ENCODE results near the gene RALGPS1.

The RALGPS1 gene

GRCh38 chr9:126956917-126957686 is 42.5 kb downstream of the RALGPS1 start:
- FAIRE-seq, result no peak

- no peak for FAIRE-seq
Observed at GRCh38 chr9:126957687-126958053, 43.1 kb downstream of the RALGPS1 start.

GRCh38 chr9:126959336-126959735 is 44.8 kb downstream of the RALGPS1 start:
- FAIRE-seq, result no peak

DNA sequence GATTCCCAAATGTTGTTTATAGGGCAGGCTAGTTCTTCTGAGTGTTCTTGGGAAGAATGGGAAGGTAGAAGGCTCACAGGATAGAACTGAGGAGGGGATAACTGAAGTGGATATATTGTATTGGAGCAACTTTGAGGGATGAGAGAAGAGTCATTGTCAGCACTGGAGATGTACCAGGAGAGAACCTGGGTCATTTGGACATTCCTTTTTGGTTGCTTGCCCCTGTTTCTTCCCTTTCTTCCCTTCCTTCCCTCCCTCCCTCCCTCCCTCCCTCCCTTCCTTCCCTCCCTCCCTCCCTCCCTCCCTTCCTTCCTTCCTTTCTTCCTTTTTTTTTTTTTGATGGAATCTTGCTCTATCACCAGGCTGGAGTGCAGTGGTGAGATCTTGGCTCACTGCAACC is 45.3 kb downstream of the RALGPS1 start:
- FAIRE-seq, result no peak

GRCh38 chr9:126962336-126962735 is 47.8 kb downstream of the RALGPS1 start:
- FAIRE-seq, result no peak

GRCh38 chr9:126965077-126965476 is 50.5 kb downstream of the RALGPS1 start:
- no peak for FAIRE-seq

GRCh38 chr9:126965541-126966428 is 51.2 kb downstream of the RALGPS1 start:
- no peak for FAIRE-seq

DNA sequence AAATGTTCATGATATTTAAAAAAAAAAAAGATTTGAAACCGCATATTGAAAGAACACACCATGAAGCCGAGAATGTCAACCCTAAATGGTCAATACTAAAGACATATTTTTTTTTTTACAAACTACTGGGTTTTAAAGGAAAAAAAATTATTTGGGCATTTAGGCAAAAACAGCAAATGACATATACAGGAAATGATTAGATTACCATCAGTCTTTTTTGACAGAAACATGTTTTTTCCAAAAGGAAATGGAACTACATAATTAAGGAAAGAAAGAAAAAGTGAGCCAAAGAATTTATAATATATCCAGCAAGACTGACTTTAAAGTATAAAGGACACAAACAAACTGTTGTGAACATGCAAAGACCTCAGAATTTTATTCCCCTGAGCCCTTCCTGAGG is 56.7 kb downstream of the RALGPS1 start:
- FAIRE-seq, result no peak

- no peak for FAIRE-seq
Observed at GRCh38 chr9:126973651-126974529, 59.3 kb downstream of the RALGPS1 start.

DNA sequence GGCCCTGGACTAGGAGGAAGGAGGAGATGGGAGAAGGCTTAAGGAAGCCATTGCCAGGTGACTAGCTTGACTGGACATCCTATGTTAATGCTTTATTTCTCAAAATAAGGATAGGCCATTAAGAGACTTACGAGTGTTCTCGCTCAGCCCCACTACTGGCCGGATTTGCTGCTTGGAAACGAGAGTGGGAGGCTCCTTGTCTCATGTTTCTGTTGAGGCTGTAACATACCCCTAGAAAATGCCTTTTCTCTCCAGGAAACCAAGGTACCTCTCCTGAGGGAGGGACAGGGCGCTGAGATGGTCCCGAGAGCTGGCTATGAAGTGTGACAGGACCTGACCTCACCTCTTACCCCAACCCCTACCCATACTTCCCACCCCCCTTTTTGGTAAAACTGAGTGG is 60.0 kb downstream of the RALGPS1 start:
- FAIRE-seq, result no peak

GRCh38 chr9:126975327-126976220 is 61.0 kb downstream of the RALGPS1 start:
- FAIRE-seq, result no peak

DNA sequence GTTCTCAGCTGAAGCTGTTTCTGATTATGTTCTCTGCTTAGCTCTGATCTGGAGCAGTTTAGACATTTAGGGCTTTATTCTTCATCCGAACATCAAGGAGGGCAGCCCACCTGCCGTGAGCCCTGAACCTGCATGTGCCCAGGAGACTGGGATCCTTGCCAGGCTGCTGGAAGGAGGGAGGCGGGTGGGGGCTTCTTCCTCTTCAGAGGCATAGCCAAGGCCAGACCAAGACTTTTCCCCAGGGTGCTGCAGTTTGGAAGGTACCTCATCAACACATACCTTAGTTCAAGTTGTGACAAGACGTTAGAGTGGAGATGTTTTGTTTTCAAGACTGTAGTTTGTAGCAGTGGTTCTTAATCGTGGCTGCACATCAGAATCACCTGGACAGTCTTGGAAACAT is 64.9 kb downstream of the RALGPS1 start:
- no peak for FAIRE-seq

- FAIRE-seq, result no peak
Observed at GRCh38 chr9:126980231-126980630, 65.6 kb downstream of the RALGPS1 start.

DNA sequence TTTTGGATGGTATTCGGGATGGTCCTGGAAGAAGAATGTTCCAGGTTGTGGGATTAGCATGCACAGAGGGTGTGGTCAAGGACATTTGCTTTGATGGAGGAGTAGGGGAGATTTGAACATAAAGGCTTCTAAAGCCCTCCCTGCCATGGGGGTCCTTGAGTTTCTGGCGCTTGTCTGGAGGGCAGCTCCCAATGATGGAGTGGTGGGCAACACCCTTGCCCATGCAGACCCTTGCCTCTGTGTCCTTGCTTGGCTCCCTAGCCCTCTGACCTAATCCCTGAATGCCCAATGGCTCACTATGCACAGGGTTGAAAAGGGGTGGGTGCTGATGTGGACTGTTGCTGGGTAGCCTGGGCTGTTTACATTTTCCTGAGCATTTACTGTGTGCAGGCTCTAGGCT is 66.6 kb downstream of the RALGPS1 start:
- no peak for FAIRE-seq

DNA sequence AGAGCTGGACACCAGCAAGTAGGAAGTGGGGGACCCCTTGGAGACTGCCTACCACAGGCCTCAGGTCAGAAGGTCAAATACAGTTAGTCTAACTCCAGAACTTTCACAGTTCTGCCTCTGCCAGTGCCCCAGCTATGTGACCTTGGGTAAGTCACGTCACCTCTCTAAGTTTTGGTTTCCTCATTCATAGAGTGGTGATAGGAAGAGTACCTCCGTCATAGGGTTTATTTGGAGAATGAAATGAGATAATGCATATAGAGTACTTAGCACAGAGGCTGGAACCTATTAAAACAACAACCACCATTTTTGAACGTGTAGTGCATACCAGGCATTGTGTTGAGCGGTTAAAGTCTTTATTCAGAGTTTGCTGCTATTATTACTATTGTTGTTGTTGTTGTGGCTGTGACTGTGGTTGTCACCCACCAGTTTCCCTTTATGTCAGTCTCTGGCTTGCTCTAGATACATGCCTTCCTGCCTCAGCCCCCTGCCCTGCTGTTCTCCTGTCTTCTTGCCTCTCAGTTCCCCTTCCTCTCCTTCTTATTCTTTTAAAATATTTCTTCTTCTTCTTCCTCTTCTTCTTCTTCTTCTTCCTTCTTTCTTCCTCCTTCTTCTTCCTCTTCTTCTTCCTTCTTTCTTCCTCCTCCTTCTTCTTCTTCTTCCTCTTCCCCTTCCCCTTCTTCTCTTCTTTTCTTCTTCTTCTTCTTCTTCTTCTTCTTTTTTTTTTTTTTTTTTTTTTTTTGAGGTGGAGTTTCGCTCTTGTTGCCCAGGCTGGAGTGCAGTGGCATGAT is 67.8 kb downstream of the RALGPS1 start:
- no peak for FAIRE-seq

DNA sequence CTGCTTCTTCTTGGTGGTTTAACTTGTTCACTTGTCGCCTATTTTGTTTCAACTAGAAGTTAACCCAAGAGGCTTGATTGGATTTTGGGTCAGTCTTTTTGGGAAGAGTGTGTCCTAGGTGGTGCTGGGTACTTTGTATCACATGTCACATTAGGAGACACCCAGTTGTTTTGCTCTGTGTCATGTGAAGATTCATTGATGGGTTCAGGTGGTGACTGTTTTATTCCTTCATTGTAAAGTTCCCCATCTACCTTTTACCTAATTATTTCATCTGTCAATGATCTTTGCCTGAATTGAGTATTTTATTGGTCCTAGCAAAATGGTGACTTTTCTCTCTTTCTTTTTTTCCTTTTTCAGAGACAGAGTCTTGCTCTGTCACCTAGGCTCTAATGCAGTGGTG is 69.2 kb downstream of the RALGPS1 start:
- FAIRE-seq, result no peak

DNA sequence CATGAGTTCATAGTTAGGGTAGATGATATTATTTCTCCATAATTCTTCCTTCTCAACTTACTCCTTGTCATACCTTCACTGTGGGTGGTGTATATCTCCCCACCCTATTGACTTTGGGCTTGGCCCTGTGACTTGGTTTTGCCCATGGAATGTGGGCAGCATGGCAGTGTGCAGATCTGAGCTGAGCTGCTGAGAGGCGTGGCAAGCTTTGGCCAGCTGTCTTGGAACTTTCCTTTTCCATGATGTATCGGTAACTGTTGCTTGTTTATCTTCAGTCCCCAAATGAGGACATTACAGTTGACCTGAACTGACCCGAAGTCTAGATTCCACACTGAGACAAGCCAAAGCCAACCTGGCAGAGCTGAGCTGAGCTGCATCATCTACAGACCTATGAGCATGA is 70.4 kb downstream of the RALGPS1 start:
- FAIRE-seq, result no peak

- no peak for FAIRE-seq
Observed at GRCh38 chr9:126985870-126986498, 71.4 kb downstream of the RALGPS1 start.

DNA sequence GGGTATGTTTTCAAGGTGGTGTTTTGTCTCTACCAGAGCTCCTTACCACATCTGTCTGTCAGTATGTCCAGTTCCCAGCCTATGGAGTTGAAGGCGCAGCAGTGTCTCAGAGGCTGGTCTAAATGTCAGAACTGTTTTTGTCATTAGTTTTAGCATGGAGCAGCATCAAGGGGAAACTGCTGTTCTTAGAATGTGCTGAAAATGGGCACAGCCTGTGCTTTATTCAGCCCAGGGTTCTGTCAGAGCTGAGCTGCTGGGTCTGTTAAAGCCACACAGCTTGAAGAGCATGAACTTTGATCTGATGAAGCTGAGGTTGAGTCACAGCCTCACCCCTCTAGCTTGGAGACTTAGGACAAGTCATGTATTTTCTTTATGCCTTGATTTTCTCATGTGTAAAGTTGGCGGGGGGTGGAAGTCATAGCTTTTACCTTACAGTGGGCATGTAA is 71.9 kb downstream of the RALGPS1 start:
- no peak for FAIRE-seq

DNA sequence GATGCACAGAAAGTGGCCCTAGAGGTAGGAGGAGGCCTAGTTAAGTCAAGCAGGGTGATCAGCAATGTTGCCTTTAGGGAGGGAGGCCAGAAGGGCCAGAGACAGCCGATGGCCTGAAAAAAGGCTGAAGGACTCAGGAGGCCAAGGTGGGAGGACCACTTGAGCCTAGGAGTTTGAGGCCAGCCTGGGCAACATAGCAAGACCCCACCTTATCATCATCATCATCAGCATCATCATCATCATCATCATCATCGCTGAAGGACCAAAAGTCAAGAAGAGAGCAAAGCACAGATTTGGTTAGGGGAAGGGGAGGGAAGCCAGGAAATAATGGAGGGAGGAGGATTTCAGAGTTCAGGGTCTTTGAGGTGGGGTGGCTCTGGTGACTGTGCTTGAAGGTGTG is 74.3 kb downstream of the RALGPS1 start:
- no peak for FAIRE-seq

Measured in A204.1 (cell line).